ENCODE measurements around the gene ANKS1B.

- TF ChIP-seq POLR2A (IDR thresholded peaks at IDR 0.05; ENCODE audit: borderline replicate concordance, extremely low read depth, insufficient read depth, insufficient read length) (no peak), CTCF (IDR thresholded peaks at IDR 0.05 in 2 of 3, conservative IDR thresholded peaks at IDR 0.05 in 1 of 3; ENCODE audit: borderline replicate concordance in 1 of 3, insufficient read depth in 1 of 3, low read depth in 2 of 3, low read length in 2 of 3) (no peak), TCF7L2 (IDR thresholded peaks at IDR 0.05; ENCODE audit: borderline replicate concordance, extremely low read depth, insufficient read depth, insufficient read length) (no peak), EGR1 (IDR thresholded peaks at IDR 0.05; ENCODE audit: low read depth) (no peak), EZH2 (IDR thresholded peaks at IDR 0.05) (no peak), ZBTB33 (IDR thresholded peaks at IDR 0.05; ENCODE audit: extremely low read depth, insufficient replicate concordance, low read length) (no peak), EZH2phosphoT487 (IDR thresholded peaks at IDR 0.05; ENCODE audit: borderline replicate concordance) (no peak), REST (IDR thresholded peaks at IDR 0.05; ENCODE audit: low read depth) (no peak), RAD21 (IDR thresholded peaks at IDR 0.05; ENCODE audit: low read depth) (no peak), POLR2AphosphoS5 (IDR thresholded peaks at IDR 0.05; ENCODE audit: low read depth, low read length) (no peak)
- TF ChIP-seq, protein P1, sequence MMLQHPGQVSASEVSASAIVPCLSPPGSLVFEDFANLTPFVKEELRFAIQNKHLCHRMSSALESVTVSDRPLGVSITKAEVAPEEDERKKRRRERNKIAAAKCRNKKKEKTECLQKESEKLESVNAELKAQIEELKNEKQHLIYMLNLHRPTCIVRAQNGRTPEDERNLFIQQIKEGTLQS (IDR thresholded peaks at IDR 0.05), result no peak
These were observed 5.3 kb downstream of the ANKS1B start for GRCh38 chr12:99979471-99979870.

Measured in HCT116 (cell line).